ENCODE results near the gene HERPUD2.

DNA sequence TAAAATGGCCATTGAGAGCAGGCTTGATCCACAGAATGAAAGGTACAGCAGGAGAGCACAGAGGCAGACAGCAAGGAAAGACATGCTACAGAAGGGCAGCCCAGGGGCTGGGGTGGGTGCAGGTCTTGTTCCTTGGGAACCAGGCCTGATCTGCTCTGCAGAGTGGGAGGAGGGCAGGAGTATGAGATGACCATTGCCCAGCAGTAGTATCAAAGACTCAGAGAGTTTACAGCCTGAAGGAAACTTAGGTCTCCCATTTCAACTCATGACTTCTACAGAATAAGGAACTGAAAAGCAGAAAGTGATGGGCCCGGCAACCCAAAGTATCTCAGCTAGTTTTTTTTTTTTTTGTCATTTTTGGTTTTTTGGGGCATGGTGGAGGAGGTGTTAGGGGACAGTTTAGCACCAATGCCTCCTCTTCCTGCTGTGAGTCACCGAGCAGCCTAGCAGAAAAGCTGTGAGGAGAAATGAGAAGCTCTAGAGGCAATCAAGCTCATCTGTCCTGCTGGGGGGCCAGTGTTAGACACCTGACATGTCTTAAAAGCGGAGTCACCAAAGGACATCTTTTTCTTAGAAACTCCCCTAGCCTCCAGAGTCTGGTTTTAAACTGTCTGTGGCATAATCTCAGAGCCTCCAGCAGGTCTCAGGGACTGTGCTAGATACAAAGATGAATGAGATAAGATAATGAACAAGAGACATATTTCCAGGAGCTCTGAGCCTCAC lies 34.3 kb upstream of the HERPUD2 start:
- TF ChIP-seq JUND (IDR thresholded peaks at IDR 0.05; ENCODE audit: low read length) = no peak
- no peak for TF ChIP-seq KDM1A (IDR thresholded peaks at IDR 0.05; ENCODE audit: borderline replicate concordance, low read length)
- no peak for TF ChIP-seq GABPA (IDR thresholded peaks at IDR 0.05; ENCODE audit: borderline replicate concordance, insufficient read depth, low read length)
- TF ChIP-seq, protein P1, sequence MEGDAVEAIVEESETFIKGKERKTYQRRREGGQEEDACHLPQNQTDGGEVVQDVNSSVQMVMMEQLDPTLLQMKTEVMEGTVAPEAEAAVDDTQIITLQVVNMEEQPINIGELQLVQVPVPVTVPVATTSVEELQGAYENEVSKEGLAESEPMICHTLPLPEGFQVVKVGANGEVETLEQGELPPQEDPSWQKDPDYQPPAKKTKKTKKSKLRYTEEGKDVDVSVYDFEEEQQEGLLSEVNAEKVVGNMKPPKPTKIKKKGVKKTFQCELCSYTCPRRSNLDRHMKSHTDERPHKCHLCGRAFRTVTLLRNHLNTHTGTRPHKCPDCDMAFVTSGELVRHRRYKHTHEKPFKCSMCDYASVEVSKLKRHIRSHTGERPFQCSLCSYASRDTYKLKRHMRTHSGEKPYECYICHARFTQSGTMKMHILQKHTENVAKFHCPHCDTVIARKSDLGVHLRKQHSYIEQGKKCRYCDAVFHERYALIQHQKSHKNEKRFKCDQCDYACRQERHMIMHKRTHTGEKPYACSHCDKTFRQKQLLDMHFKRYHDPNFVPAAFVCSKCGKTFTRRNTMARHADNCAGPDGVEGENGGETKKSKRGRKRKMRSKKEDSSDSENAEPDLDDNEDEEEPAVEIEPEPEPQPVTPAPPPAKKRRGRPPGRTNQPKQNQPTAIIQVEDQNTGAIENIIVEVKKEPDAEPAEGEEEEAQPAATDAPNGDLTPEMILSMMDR (IDR thresholded peaks at IDR 0.05; ENCODE audit: control extremely low read depth in 1 of 3, insufficient read depth in 1 of 3, low read depth in 1 of 3, low read length in 3 of 3) = no peak
- TF ChIP-seq CEBPB (IDR thresholded peaks at IDR 0.05; ENCODE audit: low read depth, low read length) = no peak
- no peak for TF ChIP-seq POLR2AphosphoS5 (IDR thresholded peaks at IDR 0.05; ENCODE audit: low read depth, low read length)
- no peak for TF ChIP-seq EGR1 (IDR thresholded peaks at IDR 0.05; ENCODE audit: borderline replicate concordance, low read depth, low read length)

All from H1 (cell line).